Adrenal gland (tissue), 12 donors: Measurements from ENCODE around the gene TPCN1. TPM values are rescaled to one million over a fixed set of nuclear protein-coding genes. Genes with fewer than 3 reads are reported as not detected.

Source experiments
- DNase-seq, 7 donors: peaks; one replicate each; pipeline ENCODE4 v3.0.0-alpha.2; 2019 to 2020
- H3K27ac ChIP-seq, 5 donors: fragments of 200-600 bp; sonication (generic) in 4 of 5; 1 replicate in 3 of 5; 2 replicates in 2 of 5; pipeline versions ENCODE4 v1.5.1 to v1.8.0; 2016 to 2020; ENCODE audit warnings: mild to moderate bottlenecking in 1 of 5
- H3K27me3 ChIP-seq: fragments of 200-600 bp; 2 replicates; pipeline ENCODE4 v1.8.0; 2021
- H3K36me3 ChIP-seq, 2 donors: fragments of 200-600 bp; replicated peaks in 1 of 2; 1 replicate in 1 of 2; 2 replicates in 1 of 2; pipeline versions ENCODE4 v1.5.1 to v1.8.0; 2018 to 2022
- H3K4me1 ChIP-seq, 2 donors: fragments of 200-600 bp; replicated peaks in 1 of 2; 1 replicate in 1 of 2; 2 replicates in 1 of 2; pipeline versions ENCODE4 v1.5.1 to v1.8.0; 2018 to 2021
- H3K4me3 ChIP-seq, 4 donors: fragments of 200-600 bp; sonication (generic) in 3 of 4; one replicate each; pipeline ENCODE4 v1.5.1; 2016 to 2018
- H3K9me3 ChIP-seq, 3 donors: fragments of 200-600 bp; sonication (generic) in 1 of 3; replicated peaks in 1 of 3; 1 replicate in 2 of 3; 2 replicates in 1 of 3; pipeline versions ENCODE4 v1.5.1 to v1.8.0; 2016 to 2021
- CTCF ChIP-seq, 6 experiments: fragments of 450-650 bp in 4 of 6; fragments of 200-600 bp in 2 of 6; sonication (generic) in 1 of 6; IDR thresholded peaks; 1 replicate in 5 of 6; 2 replicates in 1 of 6; pipeline versions ENCODE4 v1.5.1 to v1.8.0; 2016 to 2021; ENCODE audit warnings: antibody characterized with exemption in 6 of 6, mild to moderate bottlenecking in 2 of 6, moderate library complexity in 1 of 6
- POLR2A ChIP-seq, 2 donors: fragments of 450-650 bp; IDR thresholded peaks; one replicate each; pipeline ENCODE4 v1.6.1; 2017; ENCODE audit warnings: antibody characterized with exemption in 2 of 2, mild to moderate bottlenecking in 2 of 2, moderate library complexity in 1 of 2
- WGBS, 4 donors: extraction: QIAGEN DNeasy Blood & Tissue Kit in 2 of 4; methylation state at CpG; one replicate each; pipeline versions ENCODE4 v1.1.5 to v1.1.7; 2013 to 2017; 5-methylcytosine and 5-hydroxymethylcytosine counted together
- intact Hi-C, 2 donors: fragments of 100-400 bp; cut with DNase I; formaldehyde crosslinking; loops; one replicate each; pipeline versions ENCODE4 v1.14.1 to v1.15.0; 2022 to 2023
- polyA plus RNA-seq, 3 donors: library from polyadenylated mRNA; stranded (reverse); fragments of 200-250 nt in 2 of 3; fragments of 350-450 nt in 1 of 3; fragmentation: Illumina TruSeq in 1 of 3; extraction: RNeasy Lipid Tissue Mini Kit (QIAGEN cat#74804) in 1 of 3; gene quantifications; one replicate each; pipeline ENCODE4 v1.2.3, GENCODE V29; 2013 to 2014
- total RNA-seq, 9 donors: library from RNA; depleted of rRNA in 4 of 9; stranded (reverse); fragments of >200 nt in 4 of 9; fragments of 120-200 nt in 1 of 9; fragmentation: NEBNext Ultra II Directional in 1 of 9; extraction: Animal tissue kit (Norgen Biotek cat#: 25700) in 1 of 9; gene quantifications; one replicate each; pipeline versions ENCODE4 v1.1.0 to v1.2.4, GENCODE V29; 2013 to 2023
- donor health status: healthy with polysubstance abuse.
- donor health status: Bipolar disorder and iron deficiency.
- donor health status: DM: yes; HTN: yes; CAD: no.
- donor health status: DM: no; HTN: no; CAD: no.
- donor health status: DM: no; HTN: no; CAD: no.
- donor health status: DM: yes; HTN: yes; CAD: no.

Gene TPCN1
- total and polyA plus RNA-seq, 12 donors = 21.2 to 198 (median 80.9) TPM

GRCh38 chr12:113248842-113249435 is 27.7 kb downstream of the TPCN1 start:
- no peak for DNase-seq
- Histone ChIP-seq H3K9me3 (no peaks in the 10 kb centered on the region), H3K27me3 (no peaks in the 10 kb centered on the region), H3K4me1 (peaks cover 36 to 49% of the 10 kb centered on the region in 2 donors), H3K4me3 (no peak overlapping the region), H3K36me3 (peaks cover 0 to 17% of the 10 kb centered on the region in 2 donors), H3K27ac (peak overlapping the region in 2 of 5 donors; percentile 94 to 95)
- intact Hi-C loops = no loop called here
- WGBS, 4 donors = 93 to 97% (median 96%) methylated on average over 11 of the region's 11 CpGs
- TF ChIP-seq POLR2A (IDR thresholded peaks at IDR 0.05) (no peak), CTCF (IDR thresholded peaks at IDR 0.05) (no peak)

- peak in 1 of 7 donors; percentile 15 for DNase-seq
- Histone ChIP-seq H3K4me3 (no peak overlapping the region), H3K27ac (no peak overlapping the region), H3K36me3 (peaks cover 0 to 17% of the 10 kb centered on the region in 2 donors), H3K9me3 (no peaks in the 10 kb centered on the region), H3K27me3 (no peaks in the 10 kb centered on the region), H3K4me1 (peaks cover 30 to 43% of the 10 kb centered on the region in 2 donors)
- 91 to 93% (median 92%) methylated on average over 12 of the region's 12 CpGs for WGBS, 4 donors
- intact Hi-C loops = no loop called here
- TF ChIP-seq POLR2A (IDR thresholded peaks at IDR 0.05) (no peak), CTCF (IDR thresholded peaks at IDR 0.05) (no peak)
These were observed 28.3 kb downstream of the TPCN1 start for GRCh38 chr12:113249546-113249945.

GRCh38 chr12:113250045-113250444 is 28.8 kb downstream of the TPCN1 start:
- WGBS, 4 donors = 87 to 93% (median 92%) methylated on average over 6 of the region's 6 CpGs
- intact Hi-C loops = no loop called here

More at GRCh38 chr12:113250045-113250444, 28.8 kb downstream of the TPCN1 start:
- H3K9me3 ChIP-seq = no peaks in the 10 kb centered on the region
- no peaks in the 10 kb centered on the region for H3K27me3 ChIP-seq
- TF ChIP-seq POLR2A (IDR thresholded peaks at IDR 0.05) (no peak), CTCF (IDR thresholded peaks at IDR 0.05) (no peak)
- H3K4me1 ChIP-seq = peaks cover 27 to 42% of the 10 kb centered on the region in 2 donors
- H3K4me3 ChIP-seq = no peak overlapping the region
- no peak for DNase-seq
- H3K27ac ChIP-seq = peak overlapping the region in 1 of 5 donors; percentile 9
- H3K36me3 ChIP-seq = peaks cover 0 to 17% of the 10 kb centered on the region in 2 donors
